ENCODE results near the gene ENTPD7. TPM values are rescaled to one million over a fixed set of nuclear protein-coding genes. Genes with fewer than 3 reads are reported as not detected.

Gene ENTPD7
- total and polyA plus RNA-seq, 2 of the 8 experiments (the other 6 are each of a cell fraction or from before 2014, with no cell fraction given): 5.0 to 15.6 TPM

GRCh38 chr10:99689461-99689860, 30.2 kb downstream of the ENTPD7 start:
- ChIA-PET CTCF (ENCODE audit: partially characterized antibody) (no interaction called here), POLR2A (ENCODE audit: partially characterized antibody) (no interaction called here)
- Histone ChIP-seq H3K18ac (ENCODE audit: extremely low read depth, low read length) (no peak overlapping the region), H2BK12ac (ENCODE audit: low read depth, low read length) (no peak overlapping the region), H4K5ac (ENCODE audit: insufficient read length, low read depth, low read length) (no peak overlapping the region), H2BK5ac (ENCODE audit: low read depth, low read length) (no peak overlapping the region), H3K56ac (replicated peaks; ENCODE audit: insufficient read length, low read depth, low read length) (no peak overlapping the region), H3K27ac (ENCODE audit: low read depth, low read length) (no peak overlapping the region), H4K91ac (replicated peaks; ENCODE audit: insufficient read length, low read length) (no peak overlapping the region), H3K79me2 (ENCODE audit: control insufficient read depth in 1 of 2, insufficient read depth in 2 of 2, low read length in 2 of 2) (no peaks in the 10 kb centered on the region), H3K23ac (ENCODE audit: insufficient read length) (no peak overlapping the region), H3K4me3 (ENCODE audit: extremely low read depth in 1 of 4, insufficient read depth in 2 of 4, low read depth in 3 of 4, low read length in 4 of 4) (no peak overlapping the region), H2BK15ac (ENCODE audit: low read length) (no peak overlapping the region), H3K4me1 (replicated peaks in 1 of 4; ENCODE audit: control insufficient read depth in 3 of 4, insufficient read depth in 4 of 4, low read length in 3 of 4) (no peaks in the 10 kb centered on the region), H3K9ac (replicated peaks in 1 of 4; ENCODE audit: extremely low read depth in 1 of 4, low read depth in 3 of 4, low read length in 3 of 4) (no peak overlapping the region), H3K27me3 (replicated peaks in 1 of 4; ENCODE audit: control insufficient read depth in 3 of 4, extremely low read depth in 1 of 4, insufficient read depth in 3 of 4, low read length in 3 of 4) (no peaks in the 10 kb centered on the region), H3K14ac (ENCODE audit: insufficient read length) (no peak overlapping the region), H3K36me3 (ENCODE audit: control insufficient read depth in 2 of 4, insufficient read depth in 4 of 4, low read length in 3 of 4) (peaks cover 0 to 10% (median 8%) of the 10 kb centered on the region in 4 experiments; a peak in 6 of 8 replicates), H3K79me1 (ENCODE audit: low read depth, low read length) (no peaks in the 10 kb centered on the region), H2BK120ac (replicated peaks; ENCODE audit: low read depth, low read length) (no peak overlapping the region), H3K4ac (replicated peaks; ENCODE audit: insufficient read length, low read depth, low read length) (no peak overlapping the region), H3K23me2 (ENCODE audit: low read depth, low read length) (no peaks in the 10 kb centered on the region), H3K4me2 (ENCODE audit: insufficient read depth in 1 of 2, low read depth in 2 of 2, low read length in 2 of 2) (no peak overlapping the region), H2AFZ (ENCODE audit: low read length) (no peak overlapping the region), H3K9me3 (ENCODE audit: insufficient read depth in 2 of 2, low read depth in 1 of 2, low read length in 1 of 2) (no peaks in the 10 kb centered on the region), H2AK5ac (ENCODE audit: low read depth, low read length) (no peak overlapping the region), H4K20me1 (replicated peaks in 1 of 2; ENCODE audit: control insufficient read depth in 1 of 2, insufficient read depth in 2 of 2, low read length in 2 of 2) (no peaks in the 10 kb centered on the region), H2BK20ac (ENCODE audit: low read length) (no peak overlapping the region), H4K8ac (ENCODE audit: extremely low read depth, insufficient read depth, low read length) (no peak overlapping the region)
- WGBS, 2 experiments (ENCODE audit: extremely low coverage in 1 of 2, insufficient coverage in 1 of 2, insufficient read length in 1 of 2, insufficient replicate concordance in 2 of 2, low coverage in 1 of 2, low lambda C conversion rate in 2 of 2, missing lambda C conversion rate in 1 of 2): 89% methylated on average over 1 of the region's 1 CpG; no CpG with 5 or more reads in 1 of the 2 experiments
- TF ChIP-seq RAD21 (IDR thresholded peaks at IDR 0.05 in 1 of 2, conservative IDR thresholded peaks at IDR 0.05 in 1 of 2; ENCODE audit: low read depth in 2 of 2, low read length in 2 of 2) (no peak), SP2 (IDR thresholded peaks at IDR 0.05; ENCODE audit: low read length) (no peak), CEBPB (IDR thresholded peaks at IDR 0.05; ENCODE audit: low read depth, low read length) (no peak), RFX5 (IDR thresholded peaks at IDR 0.05; ENCODE audit: borderline replicate concordance, low read depth, low read length) (no peak), TAF7 (optimal IDR thresholded peaks at IDR 0.05; ENCODE audit: borderline replicate concordance, low read depth, low read length) (no peak), CBX8 (IDR thresholded peaks at IDR 0.05; ENCODE audit: borderline replicate concordance, low read depth, low read length) (no peak), MAFK (IDR thresholded peaks at IDR 0.05; ENCODE audit: low read depth, low read length) (no peak), POLR2AphosphoS5 (IDR thresholded peaks at IDR 0.05; ENCODE audit: low read depth, low read length) (no peak), CTBP2 (IDR thresholded peaks at IDR 0.05; ENCODE audit: borderline replicate concordance, insufficient read depth, insufficient read length, low read length) (no peak), KDM1A (IDR thresholded peaks at IDR 0.05; ENCODE audit: borderline replicate concordance, low read length) (no peak), SIN3A (conservative IDR thresholded peaks at IDR 0.05 in 1 of 2, IDR thresholded peaks at IDR 0.05 in 1 of 2; ENCODE audit: low read depth in 1 of 2, low read length in 2 of 2) (no peak), GABPA (IDR thresholded peaks at IDR 0.05; ENCODE audit: borderline replicate concordance, insufficient read depth, low read length) (no peak)
- FAIRE-seq: no peak
- DNase-seq (ENCODE audit: low read depth in 1 of 2, low spot score in 2 of 2): no peak
